ENCODE data around the gene GRIK3. TPM values are rescaled to one million over a fixed set of nuclear protein-coding genes. Genes with fewer than 3 reads are reported as not detected.

Gene GRIK3
- total and polyA plus RNA-seq, 2 of the 8 experiments (the other 6 are each of a cell fraction or from before 2014, with no cell fraction given): 2.1 to 3.4 TPM

- H4K8ac ChIP-seq (ENCODE audit: extremely low read depth, insufficient read depth, low read length): no peak overlapping the region
These were observed 39.0 kb upstream of the GRIK3 start for GRCh38 chr1:37073152-37073853.

More at GRCh38 chr1:37073152-37073853, 39.0 kb upstream of the GRIK3 start:
- Histone ChIP-seq H2BK12ac (ENCODE audit: low read depth, low read length) (peak overlapping the region; percentile 64; the same call in 1 of the 2 replicates), H3K27ac (ENCODE audit: low read depth, low read length) (no peak overlapping the region), H2BK5ac (ENCODE audit: low read depth, low read length) (no peak overlapping the region), H3K4me2 (ENCODE audit: insufficient read depth in 1 of 2, low read depth in 2 of 2, low read length in 2 of 2) (no peak overlapping the region), H3K4me3 (ENCODE audit: extremely low read depth in 1 of 4, insufficient read depth in 2 of 4, low read depth in 3 of 4, low read length in 4 of 4) (no peak overlapping the region), H3K4me1 (replicated peaks in 1 of 4; ENCODE audit: control insufficient read depth in 3 of 4, insufficient read depth in 4 of 4, low read length in 3 of 4) (peaks cover 0 to 3% (median under 1%) of the 10 kb centered on the region in 4 experiments; a peak in 3 of 7 replicates), H3K23ac (ENCODE audit: insufficient read length) (no peak overlapping the region), H3K79me2 (ENCODE audit: control insufficient read depth in 1 of 2, insufficient read depth in 2 of 2, low read length in 2 of 2) (no peaks in the 10 kb centered on the region), H3K27me3 (replicated peaks in 1 of 4; ENCODE audit: control insufficient read depth in 3 of 4, extremely low read depth in 1 of 4, insufficient read depth in 3 of 4, low read length in 3 of 4) (peaks cover 0 to 2% (median 0%) of the 10 kb centered on the region in 4 experiments; a peak in 1 of 7 replicates), H4K5ac (ENCODE audit: insufficient read length, low read depth, low read length) (no peak overlapping the region), H3K14ac (ENCODE audit: insufficient read length) (no peak overlapping the region), H2AFZ (ENCODE audit: low read length) (no peak overlapping the region), H4K20me1 (replicated peaks in 1 of 2; ENCODE audit: control insufficient read depth in 1 of 2, insufficient read depth in 2 of 2, low read length in 2 of 2) (no peaks in the 10 kb centered on the region), H3K36me3 (ENCODE audit: control insufficient read depth in 2 of 4, insufficient read depth in 4 of 4, low read length in 3 of 4) (no peaks in the 10 kb centered on the region), H2AK5ac (ENCODE audit: low read depth, low read length) (no peak overlapping the region), H3K23me2 (ENCODE audit: low read depth, low read length) (no peaks in the 10 kb centered on the region), H4K91ac (replicated peaks; ENCODE audit: insufficient read length, low read length) (no peak overlapping the region), H3K79me1 (ENCODE audit: low read depth, low read length) (no peaks in the 10 kb centered on the region), H2BK15ac (ENCODE audit: low read length) (no peak overlapping the region), H3K9me3 (ENCODE audit: insufficient read depth in 2 of 2, low read depth in 1 of 2, low read length in 1 of 2) (no peaks in the 10 kb centered on the region), H3K9ac (replicated peaks in 1 of 4; ENCODE audit: extremely low read depth in 1 of 4, low read depth in 3 of 4, low read length in 3 of 4) (no peak overlapping the region), H2BK120ac (replicated peaks; ENCODE audit: low read depth, low read length) (no peak overlapping the region), H3K18ac (ENCODE audit: extremely low read depth, low read length) (no peak overlapping the region), H3K4ac (replicated peaks; ENCODE audit: insufficient read length, low read depth, low read length) (no peak overlapping the region), H3K56ac (replicated peaks; ENCODE audit: insufficient read length, low read depth, low read length) (no peak overlapping the region), H2BK20ac (ENCODE audit: low read length) (no peak overlapping the region)
- ChIA-PET CTCF (ENCODE audit: partially characterized antibody) (interaction anchor here (0.6 to 2.2 kb wide), 9 partner anchors 9 to 531 kb away, joined by 3 to 7 read pairs (median 3); no protein-coding TSS in a partner anchor), POLR2A (ENCODE audit: partially characterized antibody) (interaction anchor here (1.3 to 1.4 kb wide), 2 partner anchors 11 to 19 kb away, joined by 4 read pairs; no protein-coding TSS in a partner anchor)
- DNase-seq (ENCODE audit: low read depth in 1 of 2, low spot score in 2 of 2) (no peak), FAIRE-seq (no peak)
- WGBS, 2 experiments (ENCODE audit: extremely low coverage in 1 of 2, insufficient coverage in 1 of 2, insufficient read length in 1 of 2, insufficient replicate concordance in 2 of 2, low coverage in 1 of 2, low lambda C conversion rate in 2 of 2, missing lambda C conversion rate in 1 of 2): 75% methylated on average over 9 of the region's 9 CpGs; no CpG with 5 or more reads in 1 of the 2 experiments
